A673 (cell line): ENCODE results near the gene PLIN3. TPM values are rescaled to one million over a fixed set of nuclear protein-coding genes. Genes with fewer than 3 reads are reported as not detected.

Experiments used
- BruUV-seq: library from RNA; stranded (reverse); fragments of 400-500 nt; replicated peaks from 2 replicates; lab custom pipeline; 2021; lab: Mats Ljungman, UMichigan
- CTCF ChIA-PET: fragments of 300-600 bp; sonication (Branson Sonifier 250); formaldehyde crosslinking; loops from one replicate; lab custom pipeline; 2022; ENCODE audit warnings: antibody characterized with exemption; lab: Charles Lee
- POLR2A ChIA-PET: fragments of 300-600 bp; sonication (Branson Sonifier 250); formaldehyde crosslinking; loops from one replicate; lab custom pipeline; 2022; ENCODE audit warnings: antibody characterized with exemption; ENCODE audit not compliant: low non-redundant PET; lab: Charles Lee
- DNase-seq: peaks from one replicate; pipeline ENCODE4 v3.0.0-alpha.2; 2015; ENCODE audit warnings: low spot score
- H3K27ac ChIP-seq: fragments of 200-600 bp; sonication (generic); 2 replicates; pipeline ENCODE4 v1.5.1; 2016; ENCODE audit warnings: mixed run types, low read depth, mild to moderate bottlenecking, mixed read lengths, antibody characterized with exemption, low read length; ENCODE audit not compliant: poor library complexity, severe bottlenecking
- H3K27me3 ChIP-seq: fragments of 200-600 bp; sonication (generic); replicated peaks from 2 replicates; pipeline ENCODE4 v1.6.1; 2017; ENCODE audit warnings: mixed run types, low read depth, mild to moderate bottlenecking, mixed read lengths, antibody characterized with exemption, low read length; ENCODE audit not compliant: insufficient read depth, poor library complexity
- H3K36me3 ChIP-seq: fragments of 200-600 bp; sonication (generic); 2 replicates; pipeline ENCODE4 v1.6.1; 2016; ENCODE audit warnings: mixed run types, mild to moderate bottlenecking, mixed read lengths, antibody characterized with exemption, low read length; ENCODE audit not compliant: insufficient read depth, poor library complexity, severe bottlenecking
- H3K4me1 ChIP-seq: fragments of 200-600 bp; sonication (generic); 2 replicates; pipeline ENCODE4 v1.6.1; 2017; ENCODE audit warnings: mixed run types, mild to moderate bottlenecking, mixed read lengths, antibody characterized with exemption, low read length; ENCODE audit not compliant: insufficient read depth, poor library complexity, severe bottlenecking
- H3K4me3 ChIP-seq: fragments of 200-600 bp; sonication (generic); 2 replicates; pipeline ENCODE4 v1.5.1; 2016; ENCODE audit warnings: low read depth, mixed run types, mild to moderate bottlenecking, mixed read lengths, low read length; ENCODE audit not compliant: poor library complexity, severe bottlenecking
- H3K9me3 ChIP-seq: fragments of 200-600 bp; sonication (generic); 2 replicates; pipeline ENCODE4 v1.6.1; 2016; ENCODE audit warnings: mixed run types, low read depth, mild to moderate bottlenecking, mixed read lengths, antibody characterized with exemption, low read length; ENCODE audit not compliant: poor library complexity, severe bottlenecking
- EZH2 ChIP-seq: fragments of 200-600 bp; sonication (generic); IDR thresholded peaks from 2 replicates; pipeline ENCODE4 v1.6.1; 2017; ENCODE audit warnings: borderline replicate concordance, low read depth, mild to moderate bottlenecking, mixed read lengths, antibody characterized with exemption, low read length; ENCODE audit not compliant: poor library complexity, severe bottlenecking
- intact Hi-C: fragments of 100-400 bp; cut with micrococcal nuclease; formaldehyde crosslinking; loops from one replicate; pipeline ENCODE4 v1.10.0; 2022; ENCODE audit not compliant: unreplicated experiment
- total RNA-seq: library from RNA; stranded (reverse); gene quantifications from 2 replicates; pipeline ENCODE4 v1.2.3, GENCODE V29; 2021
- TF ChIP-seq, protein P1 (sequence below): fragments of 300-800, 200-600 bp; sonication (generic); conservative IDR thresholded peaks from 2 replicates; pipeline ENCODE4 v1.5.1; 2017; ENCODE audit warnings: low read depth, mild to moderate bottlenecking, antibody characterized with exemption, low read length, moderate library complexity, mixed read lengths

The PLIN3 gene
- total RNA-seq, 1 experiment from 2014 or later, result 30.6 TPM

DNA sequence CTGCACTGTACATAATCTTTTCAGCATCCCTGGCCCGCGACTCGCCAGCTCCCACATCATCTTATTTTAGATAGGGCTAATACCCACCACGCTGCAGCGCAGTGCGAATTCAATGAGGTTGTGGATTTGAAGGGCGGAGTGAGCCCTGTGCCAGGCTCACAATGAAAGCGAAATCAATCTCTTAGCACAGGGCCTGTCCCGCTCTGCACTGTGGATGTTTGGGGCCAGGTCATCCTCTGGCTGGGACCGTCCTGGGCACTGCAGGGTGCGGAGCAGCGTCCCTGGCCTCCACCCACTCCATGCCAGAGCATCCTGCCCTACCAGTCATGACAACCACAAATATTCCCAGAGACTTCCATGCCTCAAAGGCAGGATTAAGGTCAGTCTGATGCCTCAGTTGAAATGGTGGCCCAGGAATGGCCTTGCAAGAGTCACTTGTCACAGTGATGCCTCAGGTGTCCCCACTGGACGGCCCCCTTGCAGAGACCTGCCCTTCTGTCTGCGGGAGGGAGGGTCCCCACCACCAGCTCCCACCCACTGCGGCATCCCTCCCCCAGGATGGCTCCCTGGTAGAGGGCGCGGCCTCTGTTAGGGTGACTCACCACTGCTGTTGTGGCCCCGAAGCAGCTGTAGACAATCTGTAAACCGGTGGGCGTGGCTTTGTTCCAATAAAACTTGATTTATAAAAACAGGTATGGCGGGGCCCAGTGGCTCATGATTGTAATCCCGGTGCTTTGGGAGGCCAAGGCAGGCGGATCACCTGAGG is 47.5 kb upstream of the PLIN3 start:
- Histone ChIP-seq H3K27ac (peak overlapping the region; percentile 12), H3K36me3 (peaks cover 77% of the 10 kb centered on the region), H3K9me3 (no peaks in the 10 kb centered on the region), H3K4me1 (peaks cover 34% of the 10 kb centered on the region), H3K27me3 (no peaks in the 10 kb centered on the region), H3K4me3 (no peak overlapping the region)
- intact Hi-C loops, result no loop called here
- DNase-seq, result peak; percentile 72
- no peak for TF ChIP-seq EZH2
- TF ChIP-seq, protein P1, sequence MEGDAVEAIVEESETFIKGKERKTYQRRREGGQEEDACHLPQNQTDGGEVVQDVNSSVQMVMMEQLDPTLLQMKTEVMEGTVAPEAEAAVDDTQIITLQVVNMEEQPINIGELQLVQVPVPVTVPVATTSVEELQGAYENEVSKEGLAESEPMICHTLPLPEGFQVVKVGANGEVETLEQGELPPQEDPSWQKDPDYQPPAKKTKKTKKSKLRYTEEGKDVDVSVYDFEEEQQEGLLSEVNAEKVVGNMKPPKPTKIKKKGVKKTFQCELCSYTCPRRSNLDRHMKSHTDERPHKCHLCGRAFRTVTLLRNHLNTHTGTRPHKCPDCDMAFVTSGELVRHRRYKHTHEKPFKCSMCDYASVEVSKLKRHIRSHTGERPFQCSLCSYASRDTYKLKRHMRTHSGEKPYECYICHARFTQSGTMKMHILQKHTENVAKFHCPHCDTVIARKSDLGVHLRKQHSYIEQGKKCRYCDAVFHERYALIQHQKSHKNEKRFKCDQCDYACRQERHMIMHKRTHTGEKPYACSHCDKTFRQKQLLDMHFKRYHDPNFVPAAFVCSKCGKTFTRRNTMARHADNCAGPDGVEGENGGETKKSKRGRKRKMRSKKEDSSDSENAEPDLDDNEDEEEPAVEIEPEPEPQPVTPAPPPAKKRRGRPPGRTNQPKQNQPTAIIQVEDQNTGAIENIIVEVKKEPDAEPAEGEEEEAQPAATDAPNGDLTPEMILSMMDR, result no peak
- no TSS peak for BruUV-seq
- ChIA-PET POLR2A (no interaction called here), CTCF (interaction anchor here (0.6 kb wide), 2 partner anchors 42 to 187 kb away, joined by 3 to 7 read pairs; no protein-coding TSS in a partner anchor)

DNA sequence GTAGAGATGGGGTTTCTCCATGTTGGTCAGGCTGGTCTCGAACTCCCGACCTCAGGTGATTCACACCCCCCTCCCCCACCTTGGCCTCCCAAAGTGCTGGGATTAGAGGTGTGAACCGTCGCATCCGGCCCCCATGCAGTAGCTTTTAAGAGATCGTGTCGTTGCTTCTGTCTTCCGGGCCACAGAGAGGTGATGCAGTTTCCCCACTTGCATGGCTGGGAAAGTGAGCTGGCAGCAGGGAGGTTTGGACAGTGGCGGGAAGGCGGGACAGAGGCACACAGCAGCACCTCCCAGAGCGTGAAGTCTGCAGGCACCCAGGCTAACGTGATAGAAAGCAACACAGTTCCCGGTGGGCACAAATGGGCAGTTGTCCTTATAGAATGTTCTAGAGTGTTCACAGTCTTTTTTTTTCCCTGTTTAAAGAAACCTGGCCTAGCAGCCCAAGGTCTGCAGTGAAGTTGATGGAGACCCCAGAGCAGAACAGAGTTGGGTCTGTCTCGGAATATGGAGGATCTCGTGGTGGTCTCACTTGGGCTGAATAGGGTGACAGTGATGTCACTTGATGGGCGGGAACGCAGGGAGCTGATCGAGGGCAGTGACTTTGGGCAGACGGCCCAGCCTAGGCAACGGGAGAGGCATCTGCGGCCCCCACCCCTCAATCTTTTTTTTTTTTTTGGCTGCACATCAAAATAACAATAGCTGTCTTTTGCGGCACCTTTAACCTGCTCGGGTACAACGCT is 46.7 kb upstream of the PLIN3 start:
- CTCF ChIA-PET, result interaction anchor here (0.6 kb wide), 2 partner anchors 42 to 186 kb away, joined by 3 to 7 read pairs; no protein-coding TSS in a partner anchor
- intact Hi-C loops, result no loop called here

More for the DNA sequence above, 46.7 kb upstream of the PLIN3 start:
- peaks cover 71% of the 10 kb centered on the region for H3K36me3 ChIP-seq
- no peaks in the 10 kb centered on the region for H3K27me3 ChIP-seq
- no TSS peak for BruUV-seq
- H3K9me3 ChIP-seq, result no peaks in the 10 kb centered on the region
- peak overlapping the region; percentile 13 for H3K27ac ChIP-seq
- H3K4me1 ChIP-seq, result peaks cover 34% of the 10 kb centered on the region
- H3K4me3 ChIP-seq, result no peak overlapping the region
- POLR2A ChIA-PET, result no interaction called here
- no peak for TF ChIP-seq EZH2
- TF ChIP-seq, protein P1, result no peak
- DNase-seq, result no peak
